HUES64 (cell line): Measurements from ENCODE around the gene PMM1.
"Not testable (repeated sequence)": the region's sequence is repeated elsewhere in the genome, so short reads cannot be mapped to it uniquely, and the experiment has no call there.

Source experiments
- H3K27ac ChIP-seq: 2 replicates; pipeline ENCODE4 v1.7.0; 2013; ENCODE audit warnings: low read depth, low read length, inconsistent platforms
- H3K27me3 ChIP-seq: 2 replicates; pipeline ENCODE4 v1.6.1; 2013; ENCODE audit warnings: mild to moderate bottlenecking, low read length; ENCODE audit not compliant: insufficient read depth
- H3K36me3 ChIP-seq: 2 replicates; pipeline ENCODE4 v1.6.1; 2013; ENCODE audit warnings: mild to moderate bottlenecking, low read length; ENCODE audit not compliant: insufficient read depth
- H3K4me1 ChIP-seq: 2 replicates; pipeline ENCODE4 v1.6.1; 2013; ENCODE audit warnings: mild to moderate bottlenecking, low read length, moderate library complexity; ENCODE audit not compliant: insufficient read depth
- H3K4me3 ChIP-seq: 2 replicates; pipeline ENCODE4 v1.5.1; 2013; ENCODE audit warnings: mild to moderate bottlenecking, low read length, moderate library complexity
- H3K9ac ChIP-seq: 2 replicates; pipeline ENCODE4 v1.6.1; 2013; ENCODE audit warnings: mild to moderate bottlenecking, low read depth, low read length
- H3K9me3 ChIP-seq: 2 replicates; pipeline ENCODE4 v1.6.1; 2013; ENCODE audit warnings: low read depth, low read length; ENCODE audit not compliant: insufficient read depth
- WGBS: fragments of 150-250, 120-280 bp; methylation state at CpG from one replicate; pipeline ENCODE4 v1.1.7; 2013; ENCODE audit warnings: missing lambda C conversion rate; 5-methylcytosine and 5-hydroxymethylcytosine counted together

Gene PMM1

GRCh38 chr22:41576877-41577276 is 12.8 kb downstream of the PMM1 start:
- Histone ChIP-seq H3K27me3 (no peaks in the 10 kb centered on the region), H3K9me3 (no peaks in the 10 kb centered on the region), H3K36me3 (no peaks in the 10 kb centered on the region), H3K27ac (no peak overlapping the region), H3K4me1 (no peaks in the 10 kb centered on the region), H3K9ac (no peak overlapping the region), H3K4me3 (no peak overlapping the region)
- WGBS, result 56% methylated on average over 9 of the region's 9 CpGs

DNA sequence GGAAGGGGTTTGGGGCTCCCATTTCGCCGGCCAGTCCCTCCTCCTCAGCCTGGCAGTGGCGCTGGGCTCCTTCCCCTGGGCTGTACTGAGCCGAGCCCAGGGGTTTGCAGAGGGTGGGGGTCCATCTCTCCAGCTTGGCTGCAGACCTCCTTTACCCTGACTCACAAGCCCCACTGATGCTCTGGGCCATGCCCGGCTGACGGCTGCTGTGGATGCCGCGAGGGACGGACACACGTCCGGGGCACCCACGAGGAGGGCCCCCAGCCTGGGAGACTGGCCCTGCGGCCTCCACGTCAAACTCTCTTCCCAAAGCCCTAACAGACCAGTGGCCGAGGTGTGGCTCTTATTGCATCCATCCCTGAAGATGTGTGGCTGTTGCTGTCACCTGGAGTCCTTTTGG is 14.1 kb downstream of the PMM1 start:
- Histone ChIP-seq H3K4me1 (no peaks in the 10 kb centered on the region), H3K4me3 (no peak overlapping the region), H3K36me3 (no peaks in the 10 kb centered on the region), H3K9ac (no peak overlapping the region), H3K27ac (no peak overlapping the region), H3K27me3 (no peaks in the 10 kb centered on the region), H3K9me3 (no peaks in the 10 kb centered on the region)
- WGBS, result 94% methylated on average over 15 of the region's 15 CpGs

GRCh38 chr22:41574847-41575381 is 14.7 kb downstream of the PMM1 start:
- Histone ChIP-seq H3K9ac (no peak overlapping the region), H3K36me3 (no peaks in the 10 kb centered on the region), H3K9me3 (no peaks in the 10 kb centered on the region), H3K4me1 (no peaks in the 10 kb centered on the region), H3K4me3 (no peak overlapping the region), H3K27ac (no peak overlapping the region), H3K27me3 (no peaks in the 10 kb centered on the region)
- WGBS, result 95% methylated on average over 26 of the region's 26 CpGs

DNA sequence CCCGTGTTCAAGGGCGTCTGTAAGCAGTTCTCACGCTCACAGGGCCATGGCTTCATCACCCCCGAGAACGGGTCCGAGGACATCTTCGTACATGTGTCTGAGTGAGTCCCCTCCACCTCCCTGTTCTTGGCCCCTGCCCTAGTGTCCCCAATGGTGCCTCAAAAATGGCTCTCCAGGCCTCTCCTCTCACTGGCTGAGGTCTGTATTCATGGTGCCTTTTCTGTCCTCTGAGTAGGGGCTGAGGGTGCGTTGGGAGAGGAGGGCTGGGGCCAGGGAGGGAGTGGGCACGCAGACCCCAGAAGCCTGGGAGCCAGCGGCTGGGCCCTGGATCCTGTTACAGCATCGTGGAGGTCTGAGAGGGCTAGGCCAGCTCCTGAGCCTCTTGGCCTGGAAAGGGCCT is 16.0 kb downstream of the PMM1 start:
- H3K9me3 ChIP-seq, result no peaks in the 10 kb centered on the region
- H3K9ac ChIP-seq, result no peak overlapping the region
- WGBS, result 92% methylated on average over 11 of the region's 11 CpGs
- H3K36me3 ChIP-seq, result no peaks in the 10 kb centered on the region
- no peak overlapping the region for H3K27ac ChIP-seq
- H3K4me1 ChIP-seq, result no peaks in the 10 kb centered on the region
- H3K4me3 ChIP-seq, result no peak overlapping the region
- no peaks in the 10 kb centered on the region for H3K27me3 ChIP-seq

GRCh38 chr22:41572305-41572704 is 17.3 kb downstream of the PMM1 start:
- not testable (repeated sequence) for H3K36me3 ChIP-seq, H3K4me1 ChIP-seq, H3K27me3 ChIP-seq, H3K9ac ChIP-seq, H3K4me3 ChIP-seq, H3K9me3 ChIP-seq, H3K27ac ChIP-seq
- WGBS, result 92% methylated on average over 3 of the region's 3 CpGs

DNA sequence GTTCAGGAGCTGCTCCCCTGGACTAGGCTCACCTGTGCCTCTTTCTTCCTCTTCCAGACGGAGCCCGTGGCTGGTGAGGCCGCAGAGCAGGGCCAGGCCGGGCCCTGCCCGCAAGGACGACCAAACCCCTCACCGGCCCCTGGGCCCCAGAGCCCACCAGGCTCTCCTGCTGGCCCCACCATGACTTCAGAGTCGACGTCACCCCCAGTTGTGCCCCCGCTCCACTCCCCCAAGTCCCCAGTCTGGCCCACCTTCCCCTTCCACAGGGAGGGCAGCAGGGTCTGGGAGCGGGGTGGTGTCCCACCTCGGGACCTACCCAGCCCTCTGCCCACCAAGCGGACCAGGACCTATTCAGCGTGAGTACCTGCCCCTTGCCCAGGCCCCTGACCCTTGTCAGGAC is 17.9 kb downstream of the PMM1 start:
- Histone ChIP-seq H3K27ac (no peak overlapping the region), H3K4me3 (no peak overlapping the region), H3K4me1 (no peaks in the 10 kb centered on the region), H3K27me3 (no peaks in the 10 kb centered on the region), H3K9me3 (no peaks in the 10 kb centered on the region), H3K9ac (no peak overlapping the region), H3K36me3 (no peaks in the 10 kb centered on the region)
- 94% methylated on average over 14 of the region's 14 CpGs for WGBS

DNA sequence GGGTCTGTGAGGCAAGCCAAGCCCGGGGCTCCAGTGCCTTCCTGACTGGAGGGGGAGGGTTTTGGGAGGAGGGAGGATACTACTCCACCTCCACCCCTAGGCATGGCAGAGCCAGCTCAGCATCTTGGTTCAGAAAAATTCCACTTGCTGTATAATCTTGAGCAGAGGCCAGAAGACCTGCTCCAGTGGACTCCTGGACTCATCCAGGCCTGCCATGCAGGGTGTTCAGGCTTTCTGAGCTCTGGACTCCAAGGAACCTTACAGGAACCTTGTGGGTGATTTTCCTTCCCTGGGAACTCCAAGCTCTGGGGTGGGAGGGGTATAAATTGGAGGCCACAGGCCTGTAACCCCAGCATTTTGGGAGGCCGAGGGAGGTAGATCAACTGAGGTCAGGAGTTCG is 19.4 kb downstream of the PMM1 start:
- no peaks in the 10 kb centered on the region for H3K27me3 ChIP-seq
- no peak overlapping the region for H3K9ac ChIP-seq
- H3K9me3 ChIP-seq, result no peaks in the 10 kb centered on the region
- H3K4me3 ChIP-seq, result no peak overlapping the region
- no peaks in the 10 kb centered on the region for H3K36me3 ChIP-seq
- H3K27ac ChIP-seq, result no peak overlapping the region
- WGBS, result 97% methylated on average over 3 of the region's 3 CpGs
- no peaks in the 10 kb centered on the region for H3K4me1 ChIP-seq

GRCh38 chr22:41568811-41569210 is 20.8 kb downstream of the PMM1 start:
- H3K27ac ChIP-seq, result no peak overlapping the region
- H3K9me3 ChIP-seq, result no peaks in the 10 kb centered on the region
- 83% methylated on average over 7 of the region's 7 CpGs for WGBS
- no peaks in the 10 kb centered on the region for H3K4me1 ChIP-seq
- no peaks in the 10 kb centered on the region for H3K27me3 ChIP-seq
- no peak overlapping the region for H3K4me3 ChIP-seq
- H3K36me3 ChIP-seq, result no peaks in the 10 kb centered on the region
- no peak overlapping the region for H3K9ac ChIP-seq

DNA sequence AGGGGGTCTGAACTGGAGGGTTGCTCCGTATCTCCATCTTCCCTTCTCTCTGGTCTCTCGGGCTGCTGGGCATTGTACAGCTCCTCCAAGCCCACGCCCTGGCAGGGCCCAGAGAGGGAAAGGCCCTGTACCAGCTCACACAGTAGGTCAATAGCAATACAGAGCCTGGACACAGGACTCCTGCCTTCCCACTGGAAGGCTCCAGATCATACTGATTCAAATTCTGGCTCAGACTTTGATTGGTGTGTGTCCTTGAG is 22.2 kb downstream of the PMM1 start:
- H3K36me3 ChIP-seq, result no peaks in the 10 kb centered on the region
- H3K9me3 ChIP-seq, result no peaks in the 10 kb centered on the region
- peaks cover 6% of the 10 kb centered on the region; the same call in 1 of the 2 replicates for H3K4me1 ChIP-seq
- H3K27ac ChIP-seq, result no peak overlapping the region
- H3K27me3 ChIP-seq, result no peaks in the 10 kb centered on the region
- H3K4me3 ChIP-seq, result no peak overlapping the region
- no peak overlapping the region for H3K9ac ChIP-seq
- 98% methylated on average over 3 of the region's 3 CpGs for WGBS

GRCh38 chr22:41565403-41566054 is 24.1 kb downstream of the PMM1 start:
- H3K4me1 ChIP-seq, result peaks cover 22% of the 10 kb centered on the region
- H3K27me3 ChIP-seq, result no peaks in the 10 kb centered on the region
- no peaks in the 10 kb centered on the region for H3K36me3 ChIP-seq
- no peak overlapping the region for H3K9ac ChIP-seq
- H3K27ac ChIP-seq, result peak overlapping the region; percentile 3; the same call in 1 of the 2 replicates
- no peak overlapping the region for H3K4me3 ChIP-seq
- 70% methylated on average over 8 of the region's 8 CpGs for WGBS
- H3K9me3 ChIP-seq, result no peaks in the 10 kb centered on the region

- no peak overlapping the region for H3K27ac ChIP-seq
- H3K4me1 ChIP-seq, result peaks cover 30% of the 10 kb centered on the region
- H3K9me3 ChIP-seq, result no peaks in the 10 kb centered on the region
- no peak overlapping the region for H3K4me3 ChIP-seq
- WGBS, result 92% methylated on average over 8 of the region's 8 CpGs
- no peaks in the 10 kb centered on the region for H3K36me3 ChIP-seq
- no peak overlapping the region for H3K9ac ChIP-seq
- H3K27me3 ChIP-seq, result no peaks in the 10 kb centered on the region
These were observed 25.1 kb downstream of the PMM1 start for GRCh38 chr22:41564563-41564962.
